GM19035 (cell line): ENCODE results near the gene AHDC1.

Experiments
- ATAC-seq: cut with Tn5 transposase; IDR thresholded peaks from one replicate; pipeline ENCODE4 v1.9.1; 2021; ENCODE audit not compliant: unreplicated experiment

AHDC1 gene

GRCh38 chr1:27491748-27492700, 111.9 kb downstream of the AHDC1 start:
- ATAC-seq, result no peak

GRCh38 chr1:27489973-27490741, 113.8 kb downstream of the AHDC1 start, which contains the start of gene WASF2:
WASF2 (minus strand) TSS chr1:27490167; CDS start chr1:27428890, 61,277 bp downstream.
- ATAC-seq, result peak; percentile 88

GRCh38 chr1:27489501-27489972, 114.4 kb downstream of the AHDC1 start:
- peak; percentile 29 for ATAC-seq

- no peak for ATAC-seq
Measured at GRCh38 chr1:27487966-27488884, 115.7 kb downstream of the AHDC1 start.

GRCh38 chr1:27485363-27485762, 118.6 kb downstream of the AHDC1 start:
- ATAC-seq, result no peak
